SK-N-SH (cell line): ENCODE measurements around the gene RALGDS.

Source experiments
- EP300 ChIP-seq, 2 experiments: IDR thresholded peaks; 2 replicates each; pipeline versions ENCODE4 v1.4.0 to v1.6.1; 2012; ENCODE audit warnings: borderline replicate concordance in 1 of 2, low read depth in 1 of 2, low read length in 1 of 2
- FOXM1 ChIP-seq: IDR thresholded peaks from 2 replicates; pipeline ENCODE4 v1.4.0; 2012; ENCODE audit warnings: low read depth, mild to moderate bottlenecking
- NFIC ChIP-seq: IDR thresholded peaks from 2 replicates; pipeline ENCODE4 v1.4.0; 2012; ENCODE audit warnings: borderline replicate concordance
- POLR2AphosphoS5 ChIP-seq: IDR thresholded peaks from 2 replicates; pipeline ENCODE4 v1.6.1; 2012; ENCODE audit warnings: low read depth, low read length
- YY1 ChIP-seq: IDR thresholded peaks from 2 replicates; pipeline ENCODE4 v1.4.0; 2012; ENCODE audit warnings: low read depth, mild to moderate bottlenecking
- TF ChIP-seq, protein P1 (sequence below): fragments of 200-600 bp; sonication (generic); IDR thresholded peaks from 2 replicates; pipeline ENCODE4 v1.6.1; 2017; ENCODE audit warnings: antibody characterized with exemption, mild to moderate bottlenecking, moderate library complexity
- TF ChIP-seq, protein P2 (sequence below): IDR thresholded peaks from 2 replicates; pipeline ENCODE4 v1.4.0; 2012; ENCODE audit warnings: low read depth, borderline replicate concordance

GRCh38 chr9:133125941-133126696 lies 5.1 kb upstream of the RALGDS start:
- TF ChIP-seq, protein P1, sequence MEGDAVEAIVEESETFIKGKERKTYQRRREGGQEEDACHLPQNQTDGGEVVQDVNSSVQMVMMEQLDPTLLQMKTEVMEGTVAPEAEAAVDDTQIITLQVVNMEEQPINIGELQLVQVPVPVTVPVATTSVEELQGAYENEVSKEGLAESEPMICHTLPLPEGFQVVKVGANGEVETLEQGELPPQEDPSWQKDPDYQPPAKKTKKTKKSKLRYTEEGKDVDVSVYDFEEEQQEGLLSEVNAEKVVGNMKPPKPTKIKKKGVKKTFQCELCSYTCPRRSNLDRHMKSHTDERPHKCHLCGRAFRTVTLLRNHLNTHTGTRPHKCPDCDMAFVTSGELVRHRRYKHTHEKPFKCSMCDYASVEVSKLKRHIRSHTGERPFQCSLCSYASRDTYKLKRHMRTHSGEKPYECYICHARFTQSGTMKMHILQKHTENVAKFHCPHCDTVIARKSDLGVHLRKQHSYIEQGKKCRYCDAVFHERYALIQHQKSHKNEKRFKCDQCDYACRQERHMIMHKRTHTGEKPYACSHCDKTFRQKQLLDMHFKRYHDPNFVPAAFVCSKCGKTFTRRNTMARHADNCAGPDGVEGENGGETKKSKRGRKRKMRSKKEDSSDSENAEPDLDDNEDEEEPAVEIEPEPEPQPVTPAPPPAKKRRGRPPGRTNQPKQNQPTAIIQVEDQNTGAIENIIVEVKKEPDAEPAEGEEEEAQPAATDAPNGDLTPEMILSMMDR = no peak
- TF ChIP-seq EP300 (IDR thresholded peaks at IDR 0.05; ENCODE audit: borderline replicate concordance in 1 of 2, low read depth in 1 of 2, low read length in 1 of 2) = no peak
- TF ChIP-seq, protein P2, sequence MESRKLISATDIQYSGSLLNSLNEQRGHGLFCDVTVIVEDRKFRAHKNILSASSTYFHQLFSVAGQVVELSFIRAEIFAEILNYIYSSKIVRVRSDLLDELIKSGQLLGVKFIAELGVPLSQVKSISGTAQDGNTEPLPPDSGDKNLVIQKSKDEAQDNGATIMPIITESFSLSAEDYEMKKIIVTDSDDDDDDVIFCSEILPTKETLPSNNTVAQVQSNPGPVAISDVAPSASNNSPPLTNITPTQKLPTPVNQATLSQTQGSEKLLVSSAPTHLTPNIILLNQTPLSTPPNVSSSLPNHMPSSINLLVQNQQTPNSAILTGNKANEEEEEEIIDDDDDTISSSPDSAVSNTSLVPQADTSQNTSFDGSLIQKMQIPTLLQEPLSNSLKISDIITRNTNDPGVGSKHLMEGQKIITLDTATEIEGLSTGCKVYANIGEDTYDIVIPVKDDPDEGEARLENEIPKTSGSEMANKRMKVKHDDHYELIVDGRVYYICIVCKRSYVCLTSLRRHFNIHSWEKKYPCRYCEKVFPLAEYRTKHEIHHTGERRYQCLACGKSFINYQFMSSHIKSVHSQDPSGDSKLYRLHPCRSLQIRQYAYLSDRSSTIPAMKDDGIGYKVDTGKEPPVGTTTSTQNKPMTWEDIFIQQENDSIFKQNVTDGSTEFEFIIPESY = no peak
- no peak for TF ChIP-seq POLR2AphosphoS5
- no peak for TF ChIP-seq NFIC
- TF ChIP-seq YY1 = no peak
- TF ChIP-seq FOXM1 = no peak
